ENCODE measurements around the gene TUB.

Gene TUB

DNA sequence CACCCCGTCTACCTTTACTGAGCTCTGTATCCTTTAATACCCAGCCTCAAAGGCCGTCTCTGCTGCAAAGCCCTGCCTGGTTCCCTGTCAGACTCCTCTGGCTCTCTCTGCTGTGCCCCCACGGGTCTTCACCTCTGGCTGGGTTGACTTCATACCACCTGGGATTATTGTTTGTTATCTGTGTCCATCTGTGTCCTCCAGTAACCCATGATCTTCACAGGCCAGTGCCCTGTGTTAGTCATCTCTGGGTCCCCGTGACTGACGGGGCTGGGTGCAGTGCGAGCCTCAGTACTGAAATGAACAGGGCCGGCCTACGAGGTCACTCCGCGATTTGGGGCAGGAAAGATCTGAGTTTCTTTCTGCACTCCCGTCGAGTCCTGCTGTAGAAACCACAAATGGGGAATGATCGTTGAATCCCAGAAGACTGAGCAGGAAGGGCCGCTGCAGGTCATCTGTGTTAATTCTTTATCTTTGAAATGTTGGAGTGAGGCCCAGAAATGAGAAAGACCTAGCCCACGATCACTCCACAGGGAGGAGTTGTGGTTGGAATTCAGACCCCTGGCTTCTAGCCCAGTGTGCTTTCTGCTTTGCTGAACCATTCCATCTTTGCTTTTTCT lies 12.3 kb upstream of the TUB start:
- no peak for DNase-seq (ENCODE audit: low read depth in 2 of 2)

DNA sequence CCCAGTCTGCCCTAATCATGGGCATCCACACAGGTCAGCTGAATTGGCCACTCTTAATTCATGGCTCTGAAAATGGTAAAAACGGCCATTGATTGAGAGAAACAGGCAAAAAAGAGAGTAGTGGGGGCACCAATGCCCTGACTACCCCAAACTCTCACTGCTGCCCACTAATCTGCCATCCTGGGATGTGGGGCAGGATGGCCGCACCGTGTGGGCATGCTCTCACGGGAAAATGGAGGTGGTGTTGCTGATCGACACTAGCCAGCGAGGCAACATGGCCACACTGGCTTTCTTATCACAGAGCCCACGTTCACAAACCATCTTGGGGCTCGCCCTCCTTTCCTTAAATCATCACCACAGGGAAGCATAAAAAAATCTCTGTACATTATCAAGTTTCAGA lies 11.2 kb upstream of the TUB start:
- DNase-seq (ENCODE audit: low read depth in 2 of 2) = no peak

DNA sequence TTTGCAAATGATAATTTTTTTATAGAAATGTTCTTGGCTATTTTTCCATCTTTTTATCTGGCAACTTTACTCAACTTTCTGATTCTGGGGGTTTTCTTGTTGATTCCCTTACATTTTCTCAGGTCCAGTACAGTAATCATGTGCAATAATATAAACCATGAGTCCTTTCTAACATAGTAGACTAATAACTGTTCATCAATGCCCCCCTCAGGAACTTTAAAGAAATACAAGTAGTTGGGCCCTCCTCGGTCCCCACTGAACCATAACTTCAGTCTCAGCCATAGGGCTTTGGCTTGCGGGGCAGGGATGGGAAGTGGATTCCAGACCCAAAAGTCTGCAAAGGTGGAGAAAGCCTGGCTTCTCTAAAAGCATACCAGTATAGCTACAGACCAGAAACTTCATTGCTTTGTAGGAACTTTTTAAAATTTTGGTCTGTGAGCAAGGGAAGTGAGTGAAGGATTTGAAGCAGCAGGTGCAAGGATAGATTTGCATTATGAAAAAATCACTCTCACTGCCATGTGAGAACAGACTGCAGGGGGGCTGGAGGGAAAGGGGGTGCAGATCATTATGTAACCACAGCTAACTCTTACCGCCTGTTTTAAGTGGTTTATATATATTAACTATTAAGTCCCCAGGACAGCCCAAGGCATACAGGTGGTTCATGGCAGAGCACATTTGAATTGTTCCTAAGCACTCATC lies 10.4 kb upstream of the TUB start:
- no peak for DNase-seq (ENCODE audit: low read depth in 2 of 2)

DNA sequence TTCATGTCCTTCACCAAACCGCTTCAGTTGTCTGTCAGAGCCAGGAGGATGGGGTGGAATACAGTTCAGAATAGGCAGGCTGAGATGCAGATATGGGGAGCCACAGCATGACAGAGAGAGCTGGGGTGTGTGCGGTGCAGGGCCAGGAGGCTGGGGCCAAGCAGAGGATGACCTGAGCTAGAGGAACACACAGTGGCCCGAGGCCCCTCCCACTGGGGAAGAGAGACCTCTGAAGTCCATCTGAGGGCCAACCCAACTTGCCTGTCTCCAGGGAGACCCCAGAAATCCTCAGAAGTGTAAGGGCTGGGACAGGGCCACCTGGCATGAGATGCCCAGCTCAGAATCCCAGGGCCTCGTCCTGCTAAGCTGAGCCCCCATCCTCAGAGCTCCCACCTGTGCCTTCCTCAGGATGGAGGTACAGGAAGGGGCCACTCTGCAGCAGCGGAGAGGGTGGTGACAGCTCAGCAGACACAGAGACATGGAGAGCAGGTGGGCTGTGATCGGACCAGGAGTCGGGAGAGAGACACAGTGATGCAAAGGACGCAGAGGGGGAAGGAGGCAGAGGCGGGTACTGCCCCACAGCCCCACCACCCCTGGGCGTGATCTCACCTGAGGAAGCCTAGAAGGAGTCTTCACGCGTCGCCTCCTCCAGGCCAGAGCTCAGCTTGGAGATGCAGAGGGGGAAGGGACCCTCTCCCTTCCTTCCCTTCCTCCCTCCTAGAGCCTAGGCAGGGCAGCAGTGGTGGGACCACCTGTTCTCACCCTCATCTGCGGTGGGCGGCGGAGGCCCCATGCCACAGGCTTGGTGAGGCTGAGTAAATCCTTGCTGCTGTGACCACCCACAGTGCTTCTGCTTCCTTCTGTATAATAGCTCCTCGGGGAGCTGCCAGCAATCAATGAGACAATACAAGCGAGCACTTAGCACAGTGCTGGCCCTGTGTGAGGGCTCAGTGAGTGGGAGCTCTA lies 9.1 kb upstream of the TUB start:
- DNase-seq (ENCODE audit: low read depth in 2 of 2) = no peak

DNA sequence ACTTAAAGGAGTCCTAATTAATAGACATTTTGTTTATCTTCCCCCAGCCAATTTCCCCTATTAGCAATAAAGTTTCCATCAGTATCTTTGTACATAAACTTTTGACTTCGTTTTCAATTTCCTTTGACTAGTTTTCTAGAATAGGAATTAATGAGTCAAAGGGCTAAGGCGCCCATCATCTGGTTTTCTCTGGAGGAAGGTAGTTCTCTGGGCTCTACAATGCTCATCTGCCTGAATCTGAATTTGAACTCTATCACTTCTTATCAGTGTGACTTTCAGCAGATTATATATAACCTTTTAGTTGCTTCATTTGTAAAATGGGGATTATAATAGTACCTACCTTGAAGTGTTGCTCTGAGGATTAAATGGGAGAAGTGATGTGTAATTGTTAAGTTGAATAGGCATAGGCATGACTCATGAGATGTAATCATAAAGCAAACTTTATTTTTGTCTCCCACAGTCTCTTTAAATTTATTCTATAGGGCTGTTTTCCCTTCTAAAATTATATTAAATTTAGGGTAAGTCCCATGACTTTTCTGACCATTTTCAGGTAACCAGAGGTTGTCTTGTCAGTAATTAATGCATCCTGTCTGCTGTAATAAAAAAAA lies 5.8 kb upstream of the TUB start:
- DNase-seq (ENCODE audit: low read depth in 2 of 2) = no peak

DNA sequence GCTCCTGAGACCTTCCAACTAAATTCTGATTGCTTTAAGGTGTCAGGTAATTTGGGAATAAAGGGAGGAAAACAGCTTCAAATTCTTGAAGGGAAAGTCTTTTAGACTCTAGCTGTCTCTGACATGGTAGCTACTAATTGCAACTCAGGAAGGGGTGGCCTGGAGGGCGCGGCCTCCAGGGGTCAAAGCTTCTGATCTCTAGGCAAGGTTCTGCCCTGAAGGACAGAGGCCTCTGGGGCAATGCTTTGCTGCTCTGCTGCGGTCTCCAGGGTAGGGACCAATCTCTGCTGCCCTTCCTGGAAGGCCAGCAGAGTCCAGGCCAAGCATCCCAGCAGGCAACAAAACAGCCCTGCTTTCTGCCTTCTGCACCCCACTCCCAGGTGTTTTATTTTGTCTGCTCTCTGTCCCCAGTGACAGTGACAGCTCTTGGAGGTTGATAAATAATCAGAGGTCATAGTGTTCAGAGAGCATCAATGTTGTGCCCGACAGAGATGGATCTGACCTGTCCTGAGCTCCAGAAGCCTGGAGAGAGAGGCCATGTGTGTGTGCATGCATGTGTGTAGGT lies 1.8 kb upstream of the TUB start:
- no peak for DNase-seq (ENCODE audit: low read depth in 2 of 2)

DNA sequence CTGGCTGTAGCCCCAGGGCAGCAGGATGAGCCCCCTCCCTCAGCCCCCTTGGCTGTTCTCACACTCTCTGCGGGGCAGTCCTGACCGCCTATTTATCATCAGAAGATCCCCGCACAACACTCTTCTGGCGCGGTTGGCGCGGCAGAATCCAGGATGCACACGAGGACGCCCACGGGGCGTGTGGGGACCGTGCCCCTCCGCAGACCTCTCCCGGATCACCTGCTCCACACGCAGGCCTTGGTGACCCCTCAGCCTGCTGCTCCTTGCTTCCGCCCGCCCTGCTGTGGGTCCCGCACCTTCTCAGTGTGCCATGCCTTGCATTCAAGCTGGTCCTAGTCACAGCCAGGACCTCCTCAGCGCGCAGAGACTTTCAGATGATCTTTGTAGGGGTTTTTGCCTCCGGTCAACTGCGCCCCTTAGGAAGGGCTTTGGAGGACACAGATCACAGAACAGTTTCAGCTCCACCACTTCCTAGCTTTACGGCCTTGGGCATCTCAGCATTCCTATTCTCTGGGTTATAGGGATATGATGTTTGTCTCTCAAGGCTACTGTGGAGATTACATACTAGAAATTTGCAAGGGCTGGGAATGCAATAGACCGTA lies 841 bp upstream of the TUB start:
- no peak for DNase-seq (ENCODE audit: low read depth in 2 of 2)

DNA sequence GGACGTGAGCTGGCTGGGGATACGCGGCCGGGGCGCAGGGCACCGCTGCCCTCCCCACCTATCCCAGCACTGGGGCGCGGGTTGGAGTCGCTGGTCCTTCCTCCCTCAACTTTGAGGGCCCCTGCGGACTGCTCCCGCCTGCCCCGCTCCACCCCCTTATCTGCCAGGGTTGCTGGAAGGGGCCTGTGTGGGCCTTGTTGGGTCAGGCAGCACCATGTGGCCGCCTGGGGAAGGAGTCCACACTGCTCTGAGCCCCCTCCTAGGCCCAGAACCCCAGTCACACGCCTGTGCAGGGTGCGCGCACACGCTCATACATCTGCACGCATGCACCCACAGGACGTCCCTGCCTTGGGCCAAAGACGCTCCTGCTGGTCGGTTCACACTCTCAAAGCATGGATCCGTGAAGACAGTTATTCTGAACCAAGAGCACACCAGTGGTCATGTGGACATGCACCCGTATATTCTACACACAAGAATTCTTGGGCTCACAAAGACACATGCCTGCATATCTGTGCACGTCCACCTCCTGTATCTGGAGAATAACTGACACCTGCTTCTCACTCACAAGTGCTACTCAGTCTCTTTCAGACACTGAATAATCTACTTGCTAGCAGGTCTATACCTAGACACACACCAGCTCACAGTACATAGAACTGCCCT lies 710 bp downstream of the TUB start:
- DNase-seq (ENCODE audit: low read depth in 2 of 2) = no peak

DNA sequence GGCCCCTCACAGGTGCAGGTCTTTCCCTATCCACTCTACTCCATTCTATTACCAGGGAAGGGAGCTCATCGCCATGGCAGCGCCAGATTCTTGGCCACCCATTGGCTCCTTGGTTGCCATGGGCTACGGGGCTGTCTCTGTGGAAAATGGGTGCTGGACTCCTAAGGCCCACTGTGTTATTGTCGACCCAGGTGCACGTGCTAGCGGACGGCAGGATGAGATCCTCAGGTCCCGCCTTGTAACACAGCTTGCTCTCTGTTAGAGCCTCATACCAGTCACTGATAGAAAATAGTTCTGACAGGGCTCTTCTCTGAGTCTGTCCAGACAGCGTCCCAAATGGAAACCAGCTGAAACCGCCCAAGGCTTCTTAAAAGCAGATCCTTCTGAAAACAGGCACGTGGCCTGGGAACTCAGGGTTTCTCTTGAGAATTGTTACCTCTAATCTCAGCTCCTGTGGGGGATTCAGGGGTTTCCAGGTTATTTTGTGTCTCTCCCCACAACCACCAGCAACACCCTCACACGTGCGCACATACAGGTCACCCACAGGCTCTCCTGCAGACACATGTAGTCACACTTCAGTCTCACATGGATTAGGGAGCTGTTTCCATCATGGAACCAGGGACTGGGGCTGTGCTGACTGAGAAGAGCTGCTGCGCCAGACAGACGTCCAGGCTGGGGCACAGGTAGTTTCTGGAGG lies 1.5 kb downstream of the TUB start:
- no peak for DNase-seq (ENCODE audit: low read depth in 2 of 2)

DNA sequence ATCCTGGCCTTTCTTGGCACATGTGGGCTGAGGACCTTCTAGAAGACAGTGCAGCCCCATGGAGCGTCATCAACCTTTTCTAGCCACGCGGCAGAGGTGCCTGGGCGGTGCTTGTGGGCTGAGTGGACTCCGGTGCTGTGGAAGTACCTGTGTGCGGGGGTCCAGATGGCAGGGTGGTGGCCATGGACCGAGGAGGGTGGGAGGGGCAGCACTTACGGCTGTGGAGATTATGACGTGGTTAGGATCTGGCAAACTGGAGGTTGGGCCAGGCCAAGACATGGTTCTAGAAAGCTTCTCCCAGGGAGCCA lies 2.0 kb downstream of the TUB start:
- no peak for DNase-seq (ENCODE audit: low read depth in 2 of 2)

DNA sequence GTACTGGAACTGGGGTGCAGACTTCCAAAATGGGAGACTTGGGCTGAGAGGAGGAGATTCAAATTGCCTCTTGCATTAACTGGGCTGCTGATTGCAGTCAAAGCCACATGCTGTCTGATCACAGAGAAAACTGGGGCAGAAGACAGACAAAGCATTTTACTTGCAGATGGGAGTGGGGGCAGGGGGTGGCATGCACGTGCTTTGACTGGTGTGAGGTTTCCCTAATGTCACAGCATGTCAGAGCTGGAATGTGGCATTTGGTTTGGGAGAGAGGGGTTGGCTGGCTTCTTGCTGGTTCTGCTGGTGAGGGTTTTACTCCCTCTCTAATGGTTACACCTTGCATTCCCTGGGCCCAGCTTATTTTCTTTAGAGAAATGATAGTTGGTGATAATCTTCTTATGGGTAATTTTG lies 2.9 kb downstream of the TUB start:
- DNase-seq (ENCODE audit: low read depth in 2 of 2) = no peak

DNA sequence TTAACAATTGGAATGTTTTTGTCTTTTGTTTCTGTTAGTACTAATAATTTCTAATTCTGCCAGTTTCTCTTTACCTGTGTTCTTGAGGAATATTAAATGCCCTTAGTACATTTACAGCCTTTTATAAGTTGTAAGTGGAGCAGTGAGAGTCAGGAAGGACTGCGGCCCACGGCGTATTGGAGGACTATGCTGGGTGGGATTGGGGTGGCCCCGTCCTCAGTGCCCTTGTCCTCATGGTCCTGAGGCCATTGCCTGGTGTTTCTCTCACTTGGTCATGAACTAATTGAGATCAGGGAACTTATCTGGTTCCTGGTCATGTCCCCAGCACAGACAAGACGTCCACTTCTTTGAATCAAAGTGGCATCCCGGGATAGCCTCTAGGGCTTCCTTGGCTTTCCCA lies 3.3 kb downstream of the TUB start:
- no peak for DNase-seq (ENCODE audit: low read depth in 2 of 2)

DNA sequence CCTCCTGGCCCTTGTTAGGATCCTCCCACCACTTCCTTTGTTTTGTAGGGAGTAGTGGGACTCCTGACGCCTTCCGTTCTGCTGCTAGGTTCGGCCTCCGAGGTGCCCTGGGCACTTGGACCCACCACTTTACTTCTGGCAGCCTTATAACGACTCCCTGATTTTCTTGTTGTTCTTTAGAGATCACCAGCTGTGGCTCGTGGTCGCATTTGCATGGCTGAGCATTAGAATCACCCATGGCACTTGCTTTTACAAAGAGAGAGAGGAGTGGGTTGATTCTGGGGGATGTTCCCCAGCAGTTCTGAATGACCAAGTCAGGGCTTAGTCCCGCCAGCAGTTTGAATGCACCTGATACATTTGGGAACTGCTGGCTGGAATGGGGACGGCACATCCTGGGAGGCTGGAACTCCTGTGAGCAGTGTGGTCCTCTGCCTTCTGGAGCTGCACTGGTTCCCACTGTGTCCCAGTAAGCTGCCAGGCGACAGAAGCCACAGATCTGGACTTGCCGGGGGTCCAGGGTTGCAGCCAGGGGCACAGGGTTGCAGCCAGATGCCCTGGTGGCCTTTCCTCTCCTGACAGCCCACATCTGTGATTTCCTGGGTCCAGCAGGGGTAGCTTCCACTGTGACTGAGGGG lies 4.1 kb downstream of the TUB start:
- no peak for DNase-seq (ENCODE audit: low read depth in 2 of 2)

DNA sequence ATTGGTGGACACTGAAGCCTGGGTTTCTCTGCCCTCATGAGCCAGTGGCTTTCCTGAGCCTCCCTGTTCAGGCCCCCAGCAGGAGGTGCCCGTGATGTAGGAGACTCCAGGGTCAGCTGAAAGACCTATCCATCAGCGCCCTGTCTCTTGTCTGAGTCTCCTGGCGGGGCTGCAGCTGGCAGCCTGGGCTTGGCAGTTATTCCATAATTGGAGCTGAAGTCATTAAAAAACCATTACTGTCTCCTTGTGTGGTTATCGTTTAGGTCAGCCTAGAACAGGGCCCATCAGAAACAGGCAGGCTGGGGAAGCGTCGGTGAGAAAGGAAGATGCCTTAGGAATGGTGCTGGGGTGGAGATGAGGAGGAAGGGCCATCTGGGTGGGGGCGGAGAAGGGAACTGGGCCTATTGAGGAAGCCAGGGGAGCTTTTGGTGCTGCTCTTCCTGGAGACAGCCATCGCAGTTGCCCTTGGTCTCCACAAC lies 5.0 kb downstream of the TUB start:
- no peak for DNase-seq (ENCODE audit: low read depth in 2 of 2)

DNA sequence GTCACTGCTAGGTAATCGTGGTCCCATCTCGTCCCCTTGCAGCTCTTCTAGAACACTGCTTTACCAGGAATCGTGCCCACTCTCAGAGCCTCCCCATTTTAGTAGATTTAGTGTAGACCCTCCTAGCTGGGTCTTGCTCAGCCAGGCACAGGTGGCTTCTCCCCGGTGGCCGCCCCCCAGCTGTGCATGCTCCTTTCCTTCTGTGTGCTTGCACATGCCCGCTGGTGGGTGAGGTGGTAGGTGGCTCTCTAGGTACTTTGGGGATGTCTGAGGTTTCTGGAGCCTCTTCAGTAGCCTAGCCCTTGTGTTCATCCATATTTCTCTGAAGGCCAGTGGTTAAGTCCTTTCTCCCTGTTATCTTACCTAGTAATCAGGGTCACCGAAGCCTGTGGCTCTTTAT lies 5.6 kb downstream of the TUB start:
- no peak for DNase-seq (ENCODE audit: low read depth in 2 of 2)

DNA sequence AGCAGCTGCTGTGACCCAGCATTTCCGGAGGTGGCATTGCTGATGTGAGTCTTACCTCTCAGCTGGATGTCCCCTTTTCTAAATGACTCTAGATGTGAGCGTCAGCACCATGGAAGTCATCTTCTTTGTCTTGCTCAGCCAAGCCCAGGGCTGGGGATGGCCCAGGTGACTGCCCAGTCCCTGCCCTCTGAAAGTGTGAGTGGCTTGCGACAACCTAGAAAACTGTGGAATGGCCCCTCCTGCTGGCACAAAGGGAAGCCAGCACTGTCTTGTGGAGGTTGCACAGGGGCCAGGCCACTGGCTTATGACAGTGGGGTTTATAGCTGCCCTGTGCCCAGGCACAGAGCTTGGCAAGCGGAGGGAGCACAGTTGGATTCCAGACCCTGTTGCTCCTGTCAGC lies 6.2 kb downstream of the TUB start:
- no peak for DNase-seq (ENCODE audit: low read depth in 2 of 2)

DNA sequence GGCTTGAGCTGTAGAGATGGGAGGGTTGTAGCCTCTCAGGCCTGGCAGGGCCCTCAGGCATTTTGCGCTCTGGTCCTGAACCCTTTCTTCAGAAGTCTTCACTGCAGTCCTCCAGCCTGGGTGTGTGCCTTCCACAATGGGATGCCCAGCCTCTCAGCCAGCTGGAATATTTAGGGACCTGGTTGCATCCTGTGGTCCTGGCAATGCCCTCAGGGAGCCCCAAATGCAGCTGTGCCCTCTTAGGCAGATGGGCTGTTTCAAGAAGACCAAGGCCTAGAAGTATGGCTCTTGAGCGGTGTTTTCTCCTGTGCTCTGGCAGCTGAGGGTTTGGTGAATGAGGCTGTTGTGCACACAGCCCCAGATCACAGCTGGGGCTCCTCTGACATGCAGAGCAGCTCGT lies 6.7 kb downstream of the TUB start:
- no peak for DNase-seq (ENCODE audit: low read depth in 2 of 2)

DNA sequence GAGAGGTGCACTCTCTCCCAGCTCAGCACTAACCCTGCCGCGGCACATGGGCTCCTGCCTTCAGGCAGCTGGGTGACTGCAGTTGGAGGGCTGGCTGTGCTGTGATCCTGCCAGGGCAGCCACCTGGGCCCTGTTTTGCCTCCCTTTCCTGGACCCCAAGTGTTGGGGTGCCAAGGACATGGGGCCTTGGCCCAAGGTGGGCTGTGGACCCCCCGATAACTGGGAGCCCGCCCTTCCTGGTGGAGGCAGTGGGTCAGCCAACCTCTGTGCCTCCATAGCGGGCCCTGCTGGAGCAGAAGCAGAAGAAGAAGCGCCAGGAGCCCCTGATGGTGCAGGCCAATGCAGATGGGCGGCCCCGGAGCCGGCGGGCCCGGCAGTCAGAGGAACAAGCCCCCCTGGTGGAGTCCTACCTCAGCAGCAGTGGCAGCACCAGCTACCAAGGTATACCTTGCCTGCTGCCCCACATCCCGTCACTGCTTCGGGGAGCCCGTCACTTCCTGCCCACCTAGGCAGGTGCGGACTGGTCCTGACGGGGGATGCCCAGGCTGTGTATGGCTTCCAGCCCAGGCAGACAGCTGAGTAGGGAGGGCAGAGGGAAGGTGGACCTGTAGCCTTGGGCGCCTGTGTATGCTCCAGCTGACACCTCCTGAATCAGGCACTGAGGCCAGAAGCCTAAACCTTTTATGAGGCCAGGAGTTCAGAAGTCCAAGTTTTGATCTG lies 8.9 kb downstream of the TUB start:
- no peak for DNase-seq (ENCODE audit: low read depth in 2 of 2)

DNA sequence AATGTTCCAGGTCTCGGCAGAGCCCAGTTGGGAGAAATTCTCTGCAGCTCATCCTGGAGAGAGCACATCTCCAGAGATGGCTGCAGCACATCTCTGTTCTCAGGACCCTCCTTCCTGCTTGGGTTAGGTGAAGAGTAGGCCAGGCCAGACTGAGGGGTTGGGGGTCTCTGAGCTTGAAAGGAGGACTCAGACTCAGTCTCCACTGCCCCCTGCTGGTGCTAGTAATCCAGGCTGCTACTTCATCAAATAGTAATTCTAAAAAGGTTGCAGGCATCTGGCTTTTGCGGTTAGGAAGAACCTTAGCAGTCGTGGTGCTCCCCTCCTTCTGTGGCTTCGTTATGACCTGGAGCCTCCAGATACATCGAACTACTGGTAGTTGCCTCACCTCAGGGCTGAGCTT lies 9.7 kb downstream of the TUB start:
- no peak for DNase-seq (ENCODE audit: low read depth in 2 of 2)

Measured in stimulated activated CD4-positive, alpha-beta T cell treated with anti-CD3 and anti-CD28 coated beads, Interleukin-1b, Interleukin-23, amount 100 ng/mL, for 1 hour (primary cell).